Right lobe of liver (tissue), 4 donors: ENCODE measurements around the gene CDC42EP5.

Source experiments
- CTCF ChIP-seq, 4 donors: fragments of 200-600 bp in 3 of 4; fragments of 450-650 bp in 1 of 4; IDR thresholded peaks; one replicate each; pipeline versions ENCODE4 v1.5.1 to v1.8.0; 2016 to 2022; ENCODE audit warnings: antibody characterized with exemption in 4 of 4, mild to moderate bottlenecking in 2 of 4
- POLR2A ChIP-seq: fragments of 450-650 bp; IDR thresholded peaks from one replicate; pipeline ENCODE4 v1.6.1; 2017; ENCODE audit warnings: antibody characterized with exemption, mild to moderate bottlenecking
- donor health status: DM: no; HTN: no; CAD: no.
- donor health status: DM: no; HTN: no; CAD: no.
- donor health status: DM: no; HTN: yes; CAD: no.

- TF ChIP-seq CTCF (IDR thresholded peaks at IDR 0.05) = no peak
- no peak for TF ChIP-seq POLR2A
Measured at GRCh38 chr19:54462047-54462654, 10.9 kb downstream of the CDC42EP5 start.
